GM12892 (cell line): ENCODE results near the gene AGRN.

Experiments
- POLR2A ChIP-seq: IDR thresholded peaks from 2 replicates; pipeline ENCODE4 v1.6.1; 2011; ENCODE audit warnings: low read depth, low read length, control low read depth
- TAF1 ChIP-seq: IDR thresholded peaks from 2 replicates; pipeline ENCODE4 v1.6.1; 2011; ENCODE audit warnings: low read depth, mild to moderate bottlenecking, control low read depth, low read length, borderline replicate concordance

DNA sequence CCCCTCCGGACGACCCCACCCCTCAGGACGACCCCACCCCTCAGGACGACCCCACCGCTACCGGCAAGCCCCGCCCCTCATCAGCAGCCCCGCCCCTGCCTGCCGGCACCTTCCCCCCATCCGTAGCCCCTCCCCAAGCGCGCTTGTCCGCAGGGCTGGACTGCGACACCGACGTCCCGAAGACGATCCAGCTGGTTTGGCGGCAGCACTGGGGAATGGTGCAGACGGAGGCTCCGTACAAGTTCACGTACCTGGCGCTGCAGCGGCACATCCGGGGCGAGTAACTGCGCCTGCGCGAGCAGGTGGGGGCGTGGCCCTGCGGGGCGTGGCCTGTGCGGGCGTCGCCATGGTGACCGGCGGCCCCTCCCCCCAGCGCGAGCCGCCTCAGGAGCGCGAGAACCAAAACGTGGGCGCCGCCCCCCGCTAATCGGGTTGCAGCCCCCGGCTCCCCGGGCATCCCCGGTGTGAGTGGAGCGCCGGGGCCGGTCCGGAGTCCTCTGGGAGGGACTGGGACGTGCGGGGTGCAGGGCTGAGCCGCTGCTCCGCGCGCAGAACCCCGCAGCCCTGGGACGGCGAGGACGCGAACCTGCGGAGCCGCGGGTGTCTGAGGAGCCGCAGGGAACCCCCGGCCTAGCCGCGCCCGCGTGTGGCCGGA, 49.3 kb downstream of the AGRN start:
- TF ChIP-seq POLR2A (peak; percentile 50; the same call in 1 of the 2 replicates), TAF1 (no peak)
